Measurements from ENCODE around the gene CLIC5.

CLIC5 gene

GRCh38 chr6:46032110-46032998 is 16.7 kb upstream of the CLIC5 start:
- no peak for DNase-seq

GRCh38 chr6:46029602-46030001 is 13.9 kb upstream of the CLIC5 start:
- DNase-seq, result no peak

GRCh38 chr6:46026307-46026706 is 10.6 kb upstream of the CLIC5 start:
- no peak for DNase-seq

GRCh38 chr6:46025573-46025972 is 9.9 kb upstream of the CLIC5 start:
- DNase-seq, result no peak

- no peak for DNase-seq
Measured at GRCh38 chr6:46024124-46024769, 8.6 kb upstream of the CLIC5 start.

GRCh38 chr6:46023216-46023915 is 7.7 kb upstream of the CLIC5 start:
- DNase-seq, result no peak

- DNase-seq, result no peak
Measured at GRCh38 chr6:46022106-46022948, 6.7 kb upstream of the CLIC5 start.

GRCh38 chr6:46017726-46018125 is 2.1 kb upstream of the CLIC5 start:
- DNase-seq, result no peak

GRCh38 chr6:46016063-46016608 is 476 bp upstream of the CLIC5 start:
- no peak for DNase-seq

GRCh38 chr6:46014511-46015118 is 1.0 kb downstream of the CLIC5 start:
- DNase-seq, result no peak

GRCh38 chr6:46014046-46014445 is 1.6 kb downstream of the CLIC5 start:
- DNase-seq, result no peak

- DNase-seq, result no peak
Measured at GRCh38 chr6:46013639-46014038, 2.0 kb downstream of the CLIC5 start.

GRCh38 chr6:46012834-46013233 is 2.8 kb downstream of the CLIC5 start:
- no peak for DNase-seq

- DNase-seq, result no peak
Measured at GRCh38 chr6:46011188-46012085, 4.2 kb downstream of the CLIC5 start.

GRCh38 chr6:46010771-46011170 is 4.9 kb downstream of the CLIC5 start:
- DNase-seq, result no peak

GRCh38 chr6:46010270-46010669 is 5.4 kb downstream of the CLIC5 start:
- DNase-seq, result no peak

- DNase-seq, result no peak
Measured at GRCh38 chr6:46002264-46002663, 13.4 kb downstream of the CLIC5 start.

GRCh38 chr6:46000905-46001304 is 14.8 kb downstream of the CLIC5 start:
- DNase-seq, result no peak

GRCh38 chr6:45998524-45998923 is 17.1 kb downstream of the CLIC5 start:
- no peak for DNase-seq

- no peak for DNase-seq
Measured at GRCh38 chr6:45997875-45998506, 17.7 kb downstream of the CLIC5 start.

Measured in amniotic stem cell (primary cell).